Activated naive CD8-positive, alpha-beta T cell treated with anti-CD3 and anti-CD28 coated beads, Interleukin-2, amount 10 ng/mL, durations not matched to agents 7 days and 5 days (primary cell): Measurements from ENCODE around the gene RIT1. TPM values are rescaled to one million over a fixed set of nuclear protein-coding genes. Genes with fewer than 3 reads are reported as not detected.
A peak's percentile ranks its signal among the peaks of the same experiment; 100 is the strongest.

Source experiments
- ATAC-seq: fragments of 150-1000 bp; cut with Tn5 transposase; one replicate; pipeline ENCODE4 v1.10.0; 2021; ENCODE audit warnings: low read depth, moderate library complexity
- POLR2A ChIA-PET: fragments of 350-600 bp; sonication (Branson Sonifier 250); formaldehyde crosslinking; loops from one replicate; lab custom pipeline; 2021; ENCODE audit warnings: antibody characterized with exemption; lab: Charles Lee
- DNase-seq: peaks from one replicate; pipeline ENCODE4 v3.0.0; 2021
- H3K27ac Mint-ChIP-seq: one replicate; pipeline ENCODE4 v1.8.0; 2022; ENCODE audit warnings: mild to moderate bottlenecking, mixed read lengths
- H3K27me3 Mint-ChIP-seq: one replicate; pipeline ENCODE4 v1.8.0; 2022; ENCODE audit warnings: mild to moderate bottlenecking, moderate library complexity, mixed read lengths
- H3K36me3 Mint-ChIP-seq: one replicate; pipeline ENCODE4 v1.8.0; 2021; ENCODE audit warnings: mild to moderate bottlenecking, mixed read lengths
- H3K4me1 Mint-ChIP-seq: one replicate; pipeline ENCODE4 v1.8.0; 2021; ENCODE audit warnings: mixed read lengths
- H3K4me3 Mint-ChIP-seq: one replicate; pipeline ENCODE4 v1.8.0; 2022; ENCODE audit warnings: mild to moderate bottlenecking, moderate library complexity, mixed read lengths
- H3K9me3 Mint-ChIP-seq: one replicate; pipeline ENCODE4 v1.8.0; 2021; ENCODE audit warnings: mixed read lengths
- total RNA-seq, 2 experiments: library from RNA; stranded (reverse); gene quantifications; one replicate each; pipeline ENCODE4 v1.2.3, GENCODE V29; 2021

RIT1 gene, protein sequence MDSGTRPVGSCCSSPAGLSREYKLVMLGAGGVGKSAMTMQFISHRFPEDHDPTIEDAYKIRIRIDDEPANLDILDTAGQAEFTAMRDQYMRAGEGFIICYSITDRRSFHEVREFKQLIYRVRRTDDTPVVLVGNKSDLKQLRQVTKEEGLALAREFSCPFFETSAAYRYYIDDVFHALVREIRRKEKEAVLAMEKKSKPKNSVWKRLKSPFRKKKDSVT
- total RNA-seq: 10 to 100 TPM; 31.3 to 32.8 TPM

GRCh38 chr1:155911156-155912055, at the start of gene RIT1:
Gene RIT1, minus strand, starts transcription at chr1:155911349. Its CDS starts 588 bp downstream, at chr1:155910761.
- Mint-ChIP-seq H3K4me3 (peak within 1 kb of the TSS; percentile 100), H3K27ac (peak within 1 kb of the TSS; percentile 100), H3K36me3 (peaks cover 24% of the 10 kb centered on the region), H3K4me1 (peaks cover 21% of the 10 kb centered on the region), H3K9me3 (no peaks in the 10 kb centered on the region), H3K27me3 (no peaks in the 10 kb centered on the region)
- ATAC-seq: peak; percentile 90
- DNase-seq: peak; percentile 86
- POLR2A ChIA-PET: interaction anchor here (1.1 to 2.4 kb wide), 4 partner anchors 18 to 22 kb away, joined by 3 to 7 read pairs (median 4); partner anchors contain the start of gene KHDC4

DNA sequence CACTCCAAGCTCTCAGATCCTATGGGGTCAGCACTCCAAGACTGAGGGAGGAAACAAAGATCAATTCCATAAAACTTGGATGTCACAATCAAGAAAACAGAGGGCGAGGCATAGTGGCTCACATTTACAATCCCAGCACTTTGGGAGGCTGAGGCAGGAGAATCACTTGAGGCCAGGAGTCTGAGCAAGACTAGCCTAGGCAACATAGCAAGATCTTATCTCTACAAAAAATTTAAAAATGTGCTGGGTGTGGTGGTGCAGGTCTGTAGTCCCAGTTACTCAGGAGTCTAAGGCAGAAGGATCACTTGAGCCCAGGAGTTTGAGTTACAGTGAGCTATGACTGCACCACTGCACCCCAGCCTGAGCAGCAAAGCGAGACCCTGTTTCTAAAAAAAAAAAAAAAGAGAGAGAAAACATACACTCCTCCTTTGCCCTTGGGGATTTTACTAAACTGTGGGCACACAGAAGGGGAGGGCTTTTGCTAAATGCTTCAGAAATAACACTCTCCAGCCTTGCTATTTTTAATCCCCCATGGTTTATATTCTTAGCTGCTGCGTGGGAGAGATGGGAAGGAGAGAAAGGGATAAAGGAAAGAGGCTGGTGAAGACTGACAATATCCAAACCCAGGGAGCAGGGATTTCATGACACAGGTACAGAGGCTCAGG, 49.1 kb upstream of the RIT1 start:
- H3K4me3 Mint-ChIP-seq: no peak overlapping the region
- H3K27ac Mint-ChIP-seq: peak overlapping the region; percentile 62
- ATAC-seq (no peak), DNase-seq (no peak)
- no peaks in the 10 kb centered on the region for H3K27me3 Mint-ChIP-seq
- H3K36me3 Mint-ChIP-seq: peaks cover 34% of the 10 kb centered on the region
- peaks cover 11% of the 10 kb centered on the region for H3K4me1 Mint-ChIP-seq
- POLR2A ChIA-PET: interaction anchor here (0.7 to 4.8 kb wide), 4 partner anchors 9 to 27 kb away, joined by 4 to 22 read pairs (median 4); partner anchors contain the start of gene ARHGEF2
- H3K9me3 Mint-ChIP-seq: no peaks in the 10 kb centered on the region

- Mint-ChIP-seq H3K36me3 (peaks cover 37% of the 10 kb centered on the region), H3K4me3 (no peak overlapping the region), H3K4me1 (peaks cover 4% of the 10 kb centered on the region), H3K27me3 (no peaks in the 10 kb centered on the region), H3K9me3 (no peaks in the 10 kb centered on the region), H3K27ac (no peak overlapping the region)
- ATAC-seq (no peak), DNase-seq (no peak)
- POLR2A ChIA-PET: interaction anchor here (0.6 to 2.7 kb wide), 4 partner anchors 11 to 31 kb away, joined by 4 to 12 read pairs (median 5); partner anchors contain the start of gene ARHGEF2
Measured at GRCh38 chr1:155957411-155957915, 46.3 kb upstream of the RIT1 start.

GRCh38 chr1:155954645-155955044, 43.5 kb upstream of the RIT1 start:
- H3K4me1 Mint-ChIP-seq: peaks cover 2% of the 10 kb centered on the region
- POLR2A ChIA-PET: interaction anchor here (0.7 kb wide), 1 partner anchor 13 kb away, joined by 4 read pairs; no protein-coding TSS in a partner anchor
- DNase-seq: no peak
- peaks cover 44% of the 10 kb centered on the region for H3K36me3 Mint-ChIP-seq
- H3K27me3 Mint-ChIP-seq: no peaks in the 10 kb centered on the region
- no peak overlapping the region for H3K4me3 Mint-ChIP-seq
- H3K9me3 Mint-ChIP-seq: no peaks in the 10 kb centered on the region
- no peak for ATAC-seq
- no peak overlapping the region for H3K27ac Mint-ChIP-seq

DNA sequence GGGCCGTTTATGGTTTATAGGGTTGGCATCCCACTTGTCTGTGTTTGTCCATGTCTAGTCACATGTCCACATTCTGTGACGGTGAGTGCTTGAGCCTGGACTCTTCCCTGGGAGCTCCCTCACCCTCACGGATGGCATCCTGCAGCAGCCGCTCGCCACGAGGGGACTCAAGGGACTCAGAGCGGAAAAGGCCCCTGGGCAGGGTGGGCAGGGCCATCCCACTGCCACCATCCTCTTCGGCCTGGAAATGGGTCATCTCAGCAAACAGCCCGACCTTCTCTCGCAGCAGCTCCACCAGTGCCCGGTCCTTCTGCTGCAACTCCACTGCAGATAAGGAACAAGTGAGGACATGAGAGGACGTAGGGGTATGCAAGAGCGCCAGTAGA, 41.3 kb upstream of the RIT1 start:
- DNase-seq: no peak
- Mint-ChIP-seq H3K36me3 (peaks cover 37% of the 10 kb centered on the region), H3K4me3 (no peak overlapping the region), H3K27me3 (no peaks in the 10 kb centered on the region), H3K4me1 (peaks cover 4% of the 10 kb centered on the region), H3K27ac (no peak overlapping the region), H3K9me3 (no peaks in the 10 kb centered on the region)
- ATAC-seq: no peak
- POLR2A ChIA-PET: interaction anchor here (0.5 kb wide), 1 partner anchor 185 kb away, joined by 3 read pairs; no protein-coding TSS in a partner anchor

- no peaks in the 10 kb centered on the region for H3K27me3 Mint-ChIP-seq
- H3K4me1 Mint-ChIP-seq: peaks cover 9% of the 10 kb centered on the region
- H3K27ac Mint-ChIP-seq: peak overlapping the region; percentile 30
- DNase-seq (no peak), ATAC-seq (no peak)
- no peak overlapping the region for H3K4me3 Mint-ChIP-seq
- H3K36me3 Mint-ChIP-seq: peaks cover 34% of the 10 kb centered on the region
- no peaks in the 10 kb centered on the region for H3K9me3 Mint-ChIP-seq
- POLR2A ChIA-PET: interaction anchor here (0.5 to 1.1 kb wide), 5 partner anchors 9 to 184 kb away, joined by 3 to 4 read pairs (median 3); no protein-coding TSS in a partner anchor
Measured at GRCh38 chr1:155951753-155952504, 40.8 kb upstream of the RIT1 start.

- POLR2A ChIA-PET: interaction anchor here (0.9 to 1.1 kb wide), 3 partner anchors 12 to 26 kb away, joined by 3 to 4 read pairs (median 3); no protein-coding TSS in a partner anchor
- no peak for DNase-seq
- no peak for ATAC-seq
- peaks cover 19% of the 10 kb centered on the region for H3K4me1 Mint-ChIP-seq
- H3K27me3 Mint-ChIP-seq: no peaks in the 10 kb centered on the region
- H3K4me3 Mint-ChIP-seq: no peak overlapping the region
- H3K27ac Mint-ChIP-seq: no peak overlapping the region
- peaks cover 41% of the 10 kb centered on the region for H3K36me3 Mint-ChIP-seq
- H3K9me3 Mint-ChIP-seq: no peaks in the 10 kb centered on the region
Measured at GRCh38 chr1:155950829-155951228, 39.7 kb upstream of the RIT1 start.

DNA sequence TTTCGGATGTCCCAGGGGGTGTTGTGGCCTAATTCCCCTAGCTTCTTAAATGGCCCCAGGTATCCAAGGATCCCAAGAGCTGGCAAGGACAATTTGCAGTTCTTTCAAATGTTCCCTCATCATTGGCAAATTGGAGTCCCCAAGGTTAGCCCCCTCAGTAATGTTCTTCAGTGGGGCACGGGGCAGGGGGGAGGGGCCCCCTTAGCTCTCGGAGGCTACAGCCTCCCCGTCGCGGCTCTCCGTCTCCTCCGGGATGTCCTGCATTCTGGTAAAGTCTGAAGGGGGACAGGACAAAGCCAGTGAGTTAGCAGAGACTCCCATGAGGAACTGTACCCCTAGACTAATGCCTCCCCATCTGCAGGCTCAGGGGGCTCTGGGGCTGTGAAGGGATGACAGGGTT, 36.6 kb upstream of the RIT1 start:
- no peak for DNase-seq
- Mint-ChIP-seq H3K27ac (peak overlapping the region; percentile 72), H3K36me3 (peaks cover 35% of the 10 kb centered on the region), H3K27me3 (no peaks in the 10 kb centered on the region), H3K9me3 (no peaks in the 10 kb centered on the region), H3K4me3 (no peak overlapping the region), H3K4me1 (peaks cover 29% of the 10 kb centered on the region)
- POLR2A ChIA-PET: interaction anchor here (1.0 to 2.1 kb wide), 4 partner anchors 10 to 29 kb away, joined by 3 to 8 read pairs (median 6); partner anchors contain the start of gene KHDC4
- ATAC-seq: no peak

DNA sequence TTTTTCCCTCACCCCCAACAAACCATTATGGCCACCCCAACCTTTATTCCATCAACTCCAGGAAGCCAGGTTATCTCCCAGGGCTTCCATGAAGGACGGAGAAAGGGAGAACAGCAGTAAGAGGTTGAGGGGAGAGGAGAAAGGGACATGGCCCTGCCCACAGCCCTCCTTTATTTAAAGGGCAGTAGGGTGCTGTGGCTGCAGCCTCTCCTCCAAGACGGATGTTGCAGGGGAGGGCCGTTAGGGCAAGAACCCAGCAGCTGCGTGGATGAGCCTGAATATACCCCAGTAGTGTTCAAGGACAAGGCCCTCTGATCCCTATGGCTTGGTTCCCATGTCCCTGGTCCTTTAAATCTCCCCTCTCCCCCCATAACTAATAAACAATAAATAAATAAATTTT, 36.1 kb upstream of the RIT1 start:
- ATAC-seq: no peak
- Mint-ChIP-seq H3K4me1 (peaks cover 32% of the 10 kb centered on the region), H3K27ac (peak overlapping the region; percentile 91), H3K36me3 (peaks cover 33% of the 10 kb centered on the region), H3K9me3 (no peaks in the 10 kb centered on the region), H3K4me3 (peak overlapping the region; percentile 71), H3K27me3 (no peaks in the 10 kb centered on the region)
- DNase-seq: no peak
- POLR2A ChIA-PET: interaction anchor here (1.0 to 2.1 kb wide), 4 partner anchors 9 to 29 kb away, joined by 3 to 8 read pairs (median 6); partner anchors contain the start of gene KHDC4

- no peak for ATAC-seq
- no peak for DNase-seq
- POLR2A ChIA-PET: interaction anchor here (1.0 to 7.5 kb wide), 8 partner anchors 9 to 103 kb away, joined by 3 to 105 read pairs (median 7); partner anchors contain the start of genes ARHGEF2 and KHDC4
- Mint-ChIP-seq H3K27me3 (no peaks in the 10 kb centered on the region), H3K9me3 (no peaks in the 10 kb centered on the region), H3K4me1 (peaks cover 35% of the 10 kb centered on the region), H3K4me3 (peak overlapping the region; percentile 71), H3K36me3 (peaks cover 30% of the 10 kb centered on the region), H3K27ac (peak overlapping the region; percentile 91)
Measured at GRCh38 chr1:155946633-155947219, 35.6 kb upstream of the RIT1 start.

DNA sequence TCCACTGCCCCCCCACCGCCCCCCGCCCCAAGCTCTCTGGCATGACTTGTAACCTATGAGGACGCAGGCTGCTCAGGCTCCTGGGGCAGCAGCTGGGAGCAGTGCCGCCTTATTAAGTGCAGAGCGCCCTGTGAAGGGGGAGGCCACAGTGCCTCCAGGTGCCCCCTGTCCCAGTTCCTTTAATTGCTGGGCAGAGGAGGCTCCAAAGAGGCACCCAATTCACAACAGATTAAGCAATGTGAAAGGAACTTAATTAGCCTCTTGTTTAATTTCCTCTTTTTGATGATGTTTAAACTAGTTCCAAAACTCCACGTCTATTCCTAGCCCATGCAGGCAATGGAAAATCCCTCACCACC, 33.3 kb upstream of the RIT1 start:
- Mint-ChIP-seq H3K4me1 (peaks cover 50% of the 10 kb centered on the region), H3K4me3 (no peak overlapping the region), H3K9me3 (no peaks in the 10 kb centered on the region), H3K27ac (peak overlapping the region; percentile 91), H3K27me3 (no peaks in the 10 kb centered on the region), H3K36me3 (peaks cover 17% of the 10 kb centered on the region)
- DNase-seq: no peak
- POLR2A ChIA-PET: interaction anchor here (0.8 to 7.5 kb wide), 6 partner anchors 10 to 50 kb away, joined by 4 to 105 read pairs (median 8); partner anchors contain the start of genes ARHGEF2 and KHDC4
- ATAC-seq: no peak
